Suprapubic skin (tissue), 4 donors: Measurements from ENCODE around the gene MARK3. TPM values are rescaled to one million over a fixed set of nuclear protein-coding genes. Genes with fewer than 3 reads are reported as not detected.

ENCODE experiments used
- DNase-seq, 2 donors: peaks; one replicate each; pipeline ENCODE4 v3.0.0-alpha.2; 2019; ENCODE audit warnings: low spot score in 2 of 2
- H3K27ac ChIP-seq: fragments of 200-600 bp; sonication (generic); one replicate; pipeline ENCODE4 v1.5.1; 2019
- H3K27me3 ChIP-seq: fragments of 200-600 bp; sonication (generic); one replicate; pipeline ENCODE4 v1.5.1; 2019
- H3K36me3 ChIP-seq: fragments of 200-600 bp; sonication (generic); one replicate; pipeline ENCODE4 v1.5.1; 2019
- H3K4me1 ChIP-seq: fragments of 200-600 bp; sonication (generic); one replicate; pipeline ENCODE4 v1.5.1; 2019
- H3K4me3 ChIP-seq: fragments of 200-600 bp; sonication (generic); one replicate; pipeline ENCODE4 v1.5.1; 2019; ENCODE audit warnings: mild to moderate bottlenecking
- H3K9me3 ChIP-seq: fragments of 200-600 bp; sonication (generic); one replicate; pipeline ENCODE4 v1.5.1; 2019
- CTCF ChIP-seq, 2 donors: fragments of 200-600 bp in 1 of 2; fragments of 450-650 bp in 1 of 2; sonication (generic) in 1 of 2; IDR thresholded peaks; one replicate each; pipeline ENCODE4 v1.5.1; 2016 to 2019; ENCODE audit warnings: antibody characterized with exemption in 2 of 2, mild to moderate bottlenecking in 1 of 2, moderate library complexity in 1 of 2
- EP300 ChIP-seq: sonication (generic); formaldehyde crosslinking; IDR thresholded peaks from one replicate; pipeline ENCODE4 v1.6.1; 2017; ENCODE audit warnings: antibody characterized with exemption
- POLR2A ChIP-seq, 2 donors: fragments of 450-650 bp; IDR thresholded peaks; one replicate each; pipeline ENCODE4 v1.6.1; 2017; ENCODE audit warnings: antibody characterized with exemption in 2 of 2, mild to moderate bottlenecking in 2 of 2, moderate library complexity in 2 of 2
- POLR2AphosphoS5 ChIP-seq, 3 donors: sonication (generic); formaldehyde crosslinking; IDR thresholded peaks; one replicate each; pipeline ENCODE4 v1.6.1; 2017; ENCODE audit warnings: antibody characterized with exemption in 3 of 3
- WGBS: methylation state at CpG from one replicate; pipeline ENCODE4 v1.1.5; 2018; 5-methylcytosine and 5-hydroxymethylcytosine counted together
- total RNA-seq, 4 donors: library from RNA; depleted of rRNA; stranded (reverse); fragments of >200 nt; gene quantifications; one replicate each; pipeline ENCODE4 v1.1.0, GENCODE V29; 2016

MARK3 gene
- total RNA-seq = 10 to 100 TPM; 44.6 to 95.2 (median 57.2) TPM

DNA sequence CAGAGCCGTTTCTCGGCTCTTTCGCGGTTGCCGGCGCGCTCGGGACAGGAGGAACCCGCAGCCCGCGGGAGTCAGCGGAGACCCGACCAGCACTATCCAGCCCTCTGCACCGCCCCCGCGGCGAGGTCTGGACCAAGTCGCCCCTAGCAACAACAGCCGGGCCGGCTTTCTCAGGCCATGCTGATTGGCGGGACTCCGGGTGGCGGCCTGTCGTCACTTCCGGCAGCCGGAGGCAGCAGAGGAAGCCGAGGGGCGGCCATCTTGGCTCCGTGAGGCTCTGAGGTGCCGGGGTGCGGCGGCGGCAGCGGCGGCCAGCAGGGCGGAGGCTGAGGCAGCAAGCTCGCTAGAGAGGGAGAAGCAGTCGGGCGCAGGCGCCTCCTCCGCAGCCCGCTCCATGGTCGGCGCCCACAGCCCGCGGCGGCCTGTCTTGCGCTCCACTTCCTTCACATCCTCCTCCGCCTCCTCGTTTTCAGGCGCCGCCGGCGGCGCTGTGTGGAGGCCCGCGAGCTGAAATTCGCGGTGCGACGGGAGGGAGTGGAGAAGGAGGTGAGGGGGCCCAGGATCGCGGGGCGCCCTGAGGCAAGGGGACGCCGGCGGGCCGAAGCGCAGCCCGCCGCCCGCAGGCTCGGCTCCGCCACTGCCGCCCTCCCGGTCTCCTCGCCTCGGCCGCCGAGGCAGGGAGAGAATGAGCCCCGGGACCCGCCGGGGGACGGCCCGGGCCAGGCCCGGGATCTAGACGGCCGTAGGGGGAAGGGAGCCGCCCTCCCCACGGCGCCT is at the start of gene MARK3:
Gene MARK3, plus strand, starts transcription at position 264 of the 777 bp plus-strand sequence. CDS start 615 bp downstream, outside the sequence.
- DNase-seq = peak; percentile 98 to 99
- Histone ChIP-seq H3K4me3 (peak within 1 kb of the TSS; percentile 79), H3K27me3 (no peaks in the 10 kb centered on the region), H3K9me3 (no peaks in the 10 kb centered on the region), H3K4me1 (peaks cover 41% of the 10 kb centered on the region), H3K27ac (peak within 1 kb of the TSS; percentile 97), H3K36me3 (no peaks in the 10 kb centered on the region)
- TF ChIP-seq POLR2AphosphoS5 (IDR thresholded peaks at IDR 0.05) = peak; percentile 33 to 80 (median 64)
- peak in 1 of 2 donors; percentile 21 for TF ChIP-seq CTCF (IDR thresholded peaks at IDR 0.05)
- TF ChIP-seq EP300 = no peak
- peak in 1 of 2 donors; percentile 87 for TF ChIP-seq POLR2A (IDR thresholded peaks at IDR 0.05)
- WGBS = no CpG with 5 or more reads among the region's 91 CpGs

DNA sequence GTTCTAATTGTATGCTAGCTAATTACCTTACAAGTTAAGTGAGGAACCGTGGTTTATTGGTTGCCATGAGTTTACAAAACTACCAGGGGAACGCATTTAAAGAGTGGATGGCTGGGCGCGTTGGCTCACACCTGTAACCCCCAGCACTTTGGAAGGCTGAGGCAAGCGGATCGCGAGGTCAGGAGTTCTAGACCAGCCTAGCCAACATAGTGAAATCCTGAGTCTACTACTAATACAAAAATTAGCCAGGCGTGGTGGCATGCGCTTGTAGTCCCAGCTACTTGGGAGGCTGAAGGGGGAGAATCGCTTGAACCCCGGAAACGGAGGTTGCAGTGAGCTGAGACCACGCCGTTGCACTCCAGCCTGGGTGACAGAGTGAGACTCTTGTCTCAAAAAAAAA is 49.0 kb upstream of the MARK3 start:
- peaks cover 56% of the 10 kb centered on the region for H3K36me3 ChIP-seq
- WGBS = 93% methylated on average over 14 of the region's 14 CpGs
- no peaks in the 10 kb centered on the region for H3K9me3 ChIP-seq
- no peaks in the 10 kb centered on the region for H3K27me3 ChIP-seq
- peak overlapping the region; percentile 99 for H3K4me3 ChIP-seq
- peaks cover 35% of the 10 kb centered on the region for H3K4me1 ChIP-seq
- H3K27ac ChIP-seq = no peak overlapping the region
- TF ChIP-seq POLR2AphosphoS5 (IDR thresholded peaks at IDR 0.05) = no peak
- no peak for TF ChIP-seq EP300
- no peak for TF ChIP-seq CTCF (IDR thresholded peaks at IDR 0.05)
- TF ChIP-seq POLR2A (IDR thresholded peaks at IDR 0.05) = no peak
- peak in 1 of 2 donors; percentile 50 for DNase-seq

DNA sequence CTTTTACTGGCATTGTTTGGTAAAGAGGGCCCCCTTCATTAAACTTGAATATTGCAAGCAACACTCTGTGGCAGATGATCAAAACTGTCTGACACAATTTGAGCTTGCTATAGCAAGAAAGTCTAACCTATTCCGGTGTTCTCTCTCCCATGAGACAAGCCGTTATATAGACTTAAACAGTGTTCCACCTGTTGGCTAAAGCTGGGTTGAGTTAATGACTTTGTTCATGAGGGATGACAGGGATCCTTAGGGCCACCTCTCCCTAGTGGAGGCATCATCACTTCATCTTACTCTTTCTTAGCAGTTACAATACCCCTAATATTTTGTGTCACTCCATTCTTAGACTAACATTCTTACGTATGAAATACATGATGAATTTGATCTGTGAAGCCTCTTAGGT is 47.4 kb upstream of the MARK3 start:
- Histone ChIP-seq H3K27me3 (no peaks in the 10 kb centered on the region), H3K27ac (no peak overlapping the region), H3K9me3 (no peaks in the 10 kb centered on the region), H3K4me3 (no peak overlapping the region), H3K36me3 (peaks cover 72% of the 10 kb centered on the region), H3K4me1 (peaks cover 24% of the 10 kb centered on the region)
- TF ChIP-seq POLR2A (IDR thresholded peaks at IDR 0.05) (no peak), CTCF (IDR thresholded peaks at IDR 0.05) (no peak)
- WGBS = 89% methylated on average over 3 of the region's 3 CpGs
- no peak for DNase-seq

- Histone ChIP-seq H3K9me3 (no peaks in the 10 kb centered on the region), H3K4me3 (no peak overlapping the region), H3K4me1 (peaks cover 20% of the 10 kb centered on the region), H3K27me3 (no peaks in the 10 kb centered on the region), H3K36me3 (peaks cover 89% of the 10 kb centered on the region), H3K27ac (no peak overlapping the region)
- TF ChIP-seq CTCF (IDR thresholded peaks at IDR 0.05) = no peak
- no peak for TF ChIP-seq EP300
- TF ChIP-seq POLR2AphosphoS5 (IDR thresholded peaks at IDR 0.05) = no peak
- no peak for TF ChIP-seq POLR2A (IDR thresholded peaks at IDR 0.05)
- WGBS = 71% methylated on average over 6 of the region's 6 CpGs
- DNase-seq = no peak
These were observed 45.7 kb upstream of the MARK3 start for GRCh38 chr14:103339561-103339960.

DNA sequence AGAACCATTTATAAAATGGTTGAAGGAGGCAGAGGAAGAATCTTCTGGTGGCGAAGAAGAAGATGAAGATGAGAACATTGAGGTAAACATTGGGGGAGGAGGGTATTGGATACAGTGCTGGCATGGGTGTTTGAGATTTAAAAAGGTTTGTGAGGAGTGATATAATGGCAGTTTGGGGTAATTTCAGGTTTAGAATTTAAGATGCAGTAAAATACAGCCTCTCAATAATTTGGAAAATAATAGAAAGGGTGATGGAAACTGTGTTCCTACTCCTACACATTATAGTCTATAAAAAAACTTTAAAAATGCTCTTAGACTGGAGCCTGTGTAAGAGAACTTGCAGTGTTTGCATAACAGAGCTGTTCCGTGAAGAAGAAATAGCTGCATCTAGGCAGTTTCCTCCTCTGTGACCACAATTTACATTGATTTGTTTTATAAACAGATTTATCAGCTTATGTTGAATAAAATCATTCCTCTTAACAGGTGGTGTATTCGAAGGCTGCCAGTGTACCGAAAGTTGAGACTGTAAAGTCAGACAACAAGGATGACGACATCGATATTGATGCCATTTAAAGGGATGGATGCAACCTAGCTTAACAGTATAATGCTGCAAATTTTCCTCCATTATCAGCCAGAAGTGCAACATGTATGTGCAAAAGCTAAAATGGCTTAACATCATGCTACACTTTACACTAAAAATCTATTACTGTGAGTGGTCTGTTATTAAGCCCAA is 44.6 kb upstream of the MARK3 start:
- TF ChIP-seq POLR2A (IDR thresholded peaks at IDR 0.05) (no peak), POLR2AphosphoS5 (IDR thresholded peaks at IDR 0.05) (no peak)
- Histone ChIP-seq H3K9me3 (no peaks in the 10 kb centered on the region), H3K36me3 (peaks cover 95% of the 10 kb centered on the region), H3K4me3 (no peak overlapping the region), H3K4me1 (peaks cover 16% of the 10 kb centered on the region), H3K27me3 (no peaks in the 10 kb centered on the region), H3K27ac (no peak overlapping the region)
- DNase-seq = no peak
- 90% methylated on average over 6 of the region's 6 CpGs for WGBS
